A549 treated with dexamethasone at 1 μM for 4 hours (cell line): ENCODE measurements around the gene DEFB131A. TPM values are rescaled to one million over a fixed set of nuclear protein-coding genes. Genes with fewer than 3 reads are reported as not detected.

Experiments
- total RNA-seq: library from RNA; stranded (reverse); fragments of 200-300 nt; extraction: Qiagen RNA extraction; gene quantifications from 5 replicates; pipeline ENCODE4 v1.2.3, GENCODE V29; 2022

The DEFB131A gene, protein sequence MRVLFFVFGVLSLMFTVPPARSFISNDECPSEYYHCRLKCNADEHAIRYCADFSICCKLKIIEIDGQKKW
- not detected in 5 replicates for total RNA-seq

DNA sequence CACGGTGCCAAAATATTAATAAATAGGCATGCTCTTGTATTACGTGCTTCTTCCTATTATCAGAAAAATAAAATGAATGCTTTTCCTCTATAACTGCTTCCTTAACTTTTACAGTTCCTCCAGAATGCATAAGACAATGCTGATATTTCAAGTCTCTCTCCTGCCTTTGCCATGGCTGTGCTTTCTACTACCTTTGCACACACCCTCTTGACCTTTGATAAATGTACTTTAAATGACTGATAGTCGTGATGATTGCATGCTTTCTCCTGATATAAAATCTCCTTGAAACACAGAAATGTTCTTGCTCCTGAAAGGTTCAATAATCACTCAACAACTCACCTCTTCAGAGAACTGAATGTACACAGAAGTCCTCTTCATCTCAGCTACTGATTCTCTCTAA lies at the start of gene DEFB131A:
Gene DEFB131A (plus strand): TSS at position 301 of the 400 bp plus-strand sequence. CDS start 120 bp downstream, outside the sequence.

Other genes starting within 250 kb of the DEFB131A start
- gene USP17L10, start 233.8 kb upstream of the DEFB131A start, total RNA-seq, result not detected in 5 replicates
- gene USP17L11, start 229.0 kb upstream of the DEFB131A start, total RNA-seq, result not detected in 5 replicates
- gene USP17L12, start 224.3 kb upstream of the DEFB131A start, total RNA-seq, result not detected in 5 replicates
- gene USP17L13, start 219.5 kb upstream of the DEFB131A start, total RNA-seq, result not detected in 5 replicates
- gene USP17L15, start 210.0 kb upstream of the DEFB131A start, total RNA-seq, result not detected in 5 replicates
- gene USP17L17, start 200.5 kb upstream of the DEFB131A start, total RNA-seq, result not detected in 5 replicates
- not detected in 5 replicates for gene USP17L18, start 195.8 kb upstream of the DEFB131A start, total RNA-seq
- not detected in 5 replicates for gene USP17L19, start 191.0 kb upstream of the DEFB131A start, total RNA-seq
- not detected in 5 replicates for gene USP17L20, start 186.3 kb upstream of the DEFB131A start, total RNA-seq
- gene USP17L21, start 181.5 kb upstream of the DEFB131A start, total RNA-seq, result not detected in 5 replicates
- not detected in 5 replicates for gene USP17L22, start 176.8 kb upstream of the DEFB131A start, total RNA-seq
- gene USP17L24, start 119.2 kb upstream of the DEFB131A start, total RNA-seq, result not detected in 5 replicates
- not detected in 5 replicates for gene USP17L25, start 114.5 kb upstream of the DEFB131A start, total RNA-seq
- gene USP17L26, start 109.8 kb upstream of the DEFB131A start, total RNA-seq, result not detected in 5 replicates
- gene USP17L5, start 105.0 kb upstream of the DEFB131A start, total RNA-seq, result not detected in 5 replicates
- not detected in 5 replicates for gene USP17L27, start 100.3 kb upstream of the DEFB131A start, total RNA-seq
- not detected in 5 replicates for gene USP17L28, start 95.5 kb upstream of the DEFB131A start, total RNA-seq
- gene USP17L29, start 90.8 kb upstream of the DEFB131A start, total RNA-seq, result not detected in 5 replicates
- not detected in 5 replicates for gene USP17L30, start 81.3 kb upstream of the DEFB131A start, total RNA-seq